ENCODE results near the gene TTLL8. TPM values are rescaled to one million over a fixed set of nuclear protein-coding genes. Genes with fewer than 3 reads are reported as not detected.

The TTLL8 gene
- total RNA-seq, 1 experiment from 2014 or later = not detected

DNA sequence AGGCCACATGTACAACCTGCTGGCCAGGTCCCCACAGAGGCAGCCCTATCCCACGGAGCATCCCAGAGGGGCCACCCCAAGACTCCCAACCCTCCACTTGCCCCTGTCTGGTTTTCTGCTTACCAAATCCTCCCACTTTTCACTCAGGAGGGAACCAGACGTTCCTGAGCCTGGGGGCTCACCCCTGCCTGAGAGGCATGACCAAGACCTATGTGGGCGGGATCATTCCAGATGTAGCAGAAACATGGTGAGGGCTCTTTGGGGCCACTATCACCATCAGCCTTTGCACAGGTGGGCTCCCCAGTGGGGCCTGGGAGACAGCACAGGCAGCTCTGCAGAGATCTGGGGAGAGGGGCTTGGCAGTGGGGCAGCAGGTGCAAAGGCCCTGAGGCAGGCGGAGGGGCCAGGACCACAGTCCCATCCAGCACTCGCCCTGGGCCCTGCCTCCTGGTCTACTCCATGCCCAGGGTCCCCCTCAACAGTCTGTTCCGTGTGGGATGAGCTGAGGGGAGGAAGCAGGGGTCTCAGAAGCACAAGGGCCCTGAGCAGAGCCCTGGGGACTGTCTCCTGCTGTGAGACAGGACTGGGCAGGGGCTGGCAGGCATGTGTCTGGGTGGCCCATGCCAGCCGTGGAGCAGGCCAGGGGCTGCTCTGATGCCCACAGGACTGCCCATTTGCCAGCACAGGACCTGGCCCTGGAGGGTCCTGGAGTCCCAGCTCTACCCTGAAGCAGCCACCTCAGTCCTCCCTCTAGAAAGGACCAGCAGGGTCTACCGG is 88.2 kb downstream of the TTLL8 start:
- no peak for DNase-seq (ENCODE audit: low spot score)

GRCh38 chr22:49968831-49969661 is 89.1 kb downstream of the TTLL8 start:
- DNase-seq (ENCODE audit: low spot score) = no peak

Other genes with a start within 250 kb of the TTLL8 start
- gene BRD1, start 230.4 kb downstream of the TTLL8 start, total RNA-seq (2014; rRNA removed; shearing (Covaris generic)) = 21.2 and 23.3 TPM in 2 replicates
- gene ZBED4, start 204.5 kb downstream of the TTLL8 start, total RNA-seq (2014; rRNA removed; shearing (Covaris generic)) = 10.6 and 15.3 TPM in 2 replicates
- 17.9 and 27.1 TPM in 2 replicates for gene ALG12, start 139.9 kb downstream of the TTLL8 start, total RNA-seq (2014; rRNA removed; shearing (Covaris generic))
- 70.4 and 75.0 TPM in 2 replicates for gene CRELD2, start 139.7 kb downstream of the TTLL8 start, total RNA-seq (2014; rRNA removed; shearing (Covaris generic))
- 161 and 183 TPM in 2 replicates for gene PIM3, start 97.5 kb downstream of the TTLL8 start, total RNA-seq (2014; rRNA removed; shearing (Covaris generic))
- gene IL17REL, start 45.5 kb downstream of the TTLL8 start, total RNA-seq (2014; rRNA removed; shearing (Covaris generic)) = 0.03 and 0.13 TPM in 2 replicates
- not detected in 2 replicates for gene MLC1, start 27.1 kb upstream of the TTLL8 start, total RNA-seq (2014; rRNA removed; shearing (Covaris generic))
- gene MOV10L1, start 31.7 kb upstream of the TTLL8 start, total RNA-seq (2014; rRNA removed; shearing (Covaris generic)) = not detected in 2 replicates
- gene PANX2, start 112.4 kb upstream of the TTLL8 start, total RNA-seq (2014; rRNA removed; shearing (Covaris generic)) = 1.1 and 1.4 TPM in 2 replicates
- gene TRABD, start 127.6 kb upstream of the TTLL8 start, total RNA-seq (2014; rRNA removed; shearing (Covaris generic)) = 75.2 and 82.3 TPM in 2 replicates
- gene SELENOO, start 142.7 kb upstream of the TTLL8 start, total RNA-seq (2014; rRNA removed; shearing (Covaris generic)) = 65.3 and 79.4 TPM in 2 replicates
- 30.8 and 32.2 TPM in 2 replicates for gene TUBGCP6, start 186.7 kb upstream of the TTLL8 start, total RNA-seq (2014; rRNA removed; shearing (Covaris generic))
- gene HDAC10, start 193.0 kb upstream of the TTLL8 start, total RNA-seq (2014; rRNA removed; shearing (Covaris generic)) = 62.6 and 63.3 TPM in 2 replicates
- 6.6 and 6.7 TPM in 2 replicates for gene MAPK12, start 203.4 kb upstream of the TTLL8 start, total RNA-seq (2014; rRNA removed; shearing (Covaris generic))
- 1.6 and 2.2 TPM in 2 replicates for gene MAPK11, start 212.1 kb upstream of the TTLL8 start, total RNA-seq (2014; rRNA removed; shearing (Covaris generic))
- 247 and 252 TPM in 2 replicates for gene PLXNB2, start 249.3 kb upstream of the TTLL8 start, total RNA-seq (2014; rRNA removed; shearing (Covaris generic))

All from HT-29 (cell line).